Peyer's patch (tissue), 4 donors: ENCODE data around the gene NTSR2.

Source experiments
- POLR2A ChIP-seq, 2 donors: fragments of 450-650 bp; IDR thresholded peaks; one replicate each; pipeline ENCODE4 v1.5.1; 2017; ENCODE audit warnings: antibody characterized with exemption in 2 of 2, mild to moderate bottlenecking in 2 of 2, moderate library complexity in 2 of 2
- TF ChIP-seq, protein P1 (sequence below), 6 experiments: fragments of 450-650 bp in 4 of 6; fragments of 200-600 bp in 2 of 6; sonication (generic) in 1 of 6; IDR thresholded peaks; one replicate each; pipeline ENCODE4 v1.5.1; 2017 to 2019; ENCODE audit warnings: antibody characterized with exemption in 6 of 6, mild to moderate bottlenecking in 3 of 6, moderate library complexity in 1 of 6

DNA sequence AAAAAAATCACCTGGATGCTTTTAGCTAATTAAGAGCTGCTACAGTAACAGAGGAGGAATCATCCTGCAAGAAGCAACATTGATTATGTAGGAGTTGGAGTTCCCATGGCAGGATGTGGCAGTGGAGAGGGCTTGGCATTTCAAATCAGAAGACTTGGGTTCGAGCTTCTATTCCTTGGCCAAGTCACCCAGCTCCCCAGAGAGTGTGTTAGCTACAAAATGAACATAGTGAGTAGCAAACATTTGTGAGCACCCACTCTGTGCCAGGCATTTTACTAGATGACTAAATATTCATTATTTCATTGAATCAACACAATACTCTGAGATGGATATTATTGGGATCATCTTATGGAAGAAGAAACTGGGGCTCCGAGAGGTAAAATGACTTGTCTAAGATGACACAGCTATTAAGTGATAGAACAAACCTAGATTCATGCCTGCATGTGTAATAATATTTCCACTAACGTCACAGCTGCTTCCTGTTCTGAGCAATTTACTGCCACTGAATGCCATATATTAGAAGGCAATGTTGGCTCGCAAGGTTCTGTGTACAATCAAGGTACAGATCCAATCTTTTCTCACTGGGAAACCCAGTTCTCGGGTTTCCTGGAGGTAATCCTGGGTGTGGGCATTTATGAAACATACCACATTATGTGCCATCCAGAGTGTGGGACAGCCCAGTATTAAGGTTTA is 18.0 kb downstream of the NTSR2 start:
- TF ChIP-seq, protein P1, sequence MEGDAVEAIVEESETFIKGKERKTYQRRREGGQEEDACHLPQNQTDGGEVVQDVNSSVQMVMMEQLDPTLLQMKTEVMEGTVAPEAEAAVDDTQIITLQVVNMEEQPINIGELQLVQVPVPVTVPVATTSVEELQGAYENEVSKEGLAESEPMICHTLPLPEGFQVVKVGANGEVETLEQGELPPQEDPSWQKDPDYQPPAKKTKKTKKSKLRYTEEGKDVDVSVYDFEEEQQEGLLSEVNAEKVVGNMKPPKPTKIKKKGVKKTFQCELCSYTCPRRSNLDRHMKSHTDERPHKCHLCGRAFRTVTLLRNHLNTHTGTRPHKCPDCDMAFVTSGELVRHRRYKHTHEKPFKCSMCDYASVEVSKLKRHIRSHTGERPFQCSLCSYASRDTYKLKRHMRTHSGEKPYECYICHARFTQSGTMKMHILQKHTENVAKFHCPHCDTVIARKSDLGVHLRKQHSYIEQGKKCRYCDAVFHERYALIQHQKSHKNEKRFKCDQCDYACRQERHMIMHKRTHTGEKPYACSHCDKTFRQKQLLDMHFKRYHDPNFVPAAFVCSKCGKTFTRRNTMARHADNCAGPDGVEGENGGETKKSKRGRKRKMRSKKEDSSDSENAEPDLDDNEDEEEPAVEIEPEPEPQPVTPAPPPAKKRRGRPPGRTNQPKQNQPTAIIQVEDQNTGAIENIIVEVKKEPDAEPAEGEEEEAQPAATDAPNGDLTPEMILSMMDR (IDR thresholded peaks at IDR 0.05), result no peak
- no peak for TF ChIP-seq POLR2A (IDR thresholded peaks at IDR 0.05)
